SK-N-SH treated with all-trans-retinoic acid at 6 μM for 48 hours (cell line): Measurements from ENCODE around the gene STK33.

Experiments used
- ATAC-seq: fragments of 200-7000 bp; cut with Tn5 transposase; 3 replicates; pipeline ENCODE4 v1.9.1; 2020; ENCODE audit warnings: mild to moderate bottlenecking, moderate library complexity
- ARNTL ChIP-seq: fragments of 450-650 bp; formaldehyde crosslinking; IDR thresholded peaks from 2 replicates; pipeline ENCODE4 v1.5.0; 2020; ENCODE audit warnings: low read depth, mild to moderate bottlenecking, moderate library complexity, borderline replicate concordance
- CREB5 ChIP-seq: fragments of 250-450 bp; sonication (Bioruptor Pico); IDR thresholded peaks from 2 replicates; pipeline ENCODE4 v1.5.1; 2020; ENCODE audit warnings: low read depth, mild to moderate bottlenecking, moderate library complexity
- CSDC2 ChIP-seq: fragments of 250-450 bp; sonication (Bioruptor Pico); IDR thresholded peaks from 2 replicates; pipeline ENCODE4 v1.5.0; 2020; ENCODE audit warnings: mild to moderate bottlenecking, moderate library complexity
- CSRNP3 ChIP-seq: fragments of 250-450 bp; sonication (Bioruptor Pico); IDR thresholded peaks from 2 replicates; pipeline ENCODE4 v1.5.1; 2021; ENCODE audit warnings: mild to moderate bottlenecking, moderate library complexity
- GLIS3 ChIP-seq: fragments of 250-450 bp; sonication (Bioruptor Pico); IDR thresholded peaks from 2 replicates; pipeline ENCODE4 v1.5.0; 2020; ENCODE audit warnings: mild to moderate bottlenecking, moderate library complexity
- ISL1 ChIP-seq: fragments of 250-450 bp; sonication (Bioruptor Pico); IDR thresholded peaks from 2 replicates; pipeline ENCODE4 v2.1.2; 2022; ENCODE audit warnings: mild to moderate bottlenecking, moderate library complexity
- OSR1 ChIP-seq: fragments of 250-450 bp; sonication (Bioruptor Pico); IDR thresholded peaks from 2 replicates; pipeline ENCODE4 v1.8.0; 2022; ENCODE audit warnings: moderate library complexity, mild to moderate bottlenecking, inconsistent platforms
- PATZ1 ChIP-seq: fragments of 250-450 bp; sonication (Bioruptor Pico); IDR thresholded peaks from 2 replicates; pipeline ENCODE4 v1.8.0; 2020; ENCODE audit warnings: mild to moderate bottlenecking, moderate library complexity, borderline replicate concordance
- POU6F1 ChIP-seq: fragments of 250-450 bp; sonication (Bioruptor Pico); IDR thresholded peaks from 2 replicates; pipeline ENCODE4 v1.8.0; 2021; ENCODE audit warnings: low read depth, mild to moderate bottlenecking, moderate library complexity, borderline replicate concordance
- PPARA ChIP-seq: fragments of 250-450 bp; sonication (Bioruptor Pico); IDR thresholded peaks from 2 replicates; pipeline ENCODE4 v1.5.0; 2020; ENCODE audit warnings: mild to moderate bottlenecking, borderline replicate concordance
- RARB ChIP-seq: fragments of 250-450 bp; sonication (Bioruptor Pico); IDR thresholded peaks from 2 replicates; pipeline ENCODE4 v1.8.0; 2021; ENCODE audit warnings: mild to moderate bottlenecking, moderate library complexity
- SNAI2 ChIP-seq: fragments of 250-450 bp; sonication (Bioruptor Pico); IDR thresholded peaks from 2 replicates; pipeline ENCODE4 v1.5.0; 2020; ENCODE audit warnings: mild to moderate bottlenecking, moderate library complexity
- TCF4 ChIP-seq: fragments of 250-450 bp; sonication (Bioruptor Pico); IDR thresholded peaks from 2 replicates; pipeline ENCODE4 v1.8.0; 2021; ENCODE audit warnings: mild to moderate bottlenecking, moderate library complexity, borderline replicate concordance
- TOX ChIP-seq: fragments of 250-450 bp; sonication (Bioruptor Pico); IDR thresholded peaks from 2 replicates; pipeline ENCODE4 v1.8.0; 2021; ENCODE audit warnings: mild to moderate bottlenecking, moderate library complexity, borderline replicate concordance
- ZC3H10 ChIP-seq: fragments of 250-450 bp; sonication (Bioruptor Pico); IDR thresholded peaks from 2 replicates; pipeline ENCODE4 v1.5.1; 2021; ENCODE audit warnings: mild to moderate bottlenecking, moderate library complexity
- ZFP3 ChIP-seq: fragments of 250-450 bp; sonication (Bioruptor Pico); IDR thresholded peaks from 2 replicates; pipeline ENCODE4 v1.5.0; 2020; ENCODE audit warnings: mild to moderate bottlenecking, moderate library complexity
- ZNF565 ChIP-seq: fragments of 450-650 bp; formaldehyde crosslinking; conservative IDR thresholded peaks from 2 replicates; pipeline ENCODE4 v1.5.0; 2020; ENCODE audit warnings: low read depth, mild to moderate bottlenecking, moderate library complexity
- ZNF8 ChIP-seq: fragments of 450-650 bp; formaldehyde crosslinking; IDR thresholded peaks from 2 replicates; pipeline ENCODE4 v1.5.0; 2020; ENCODE audit warnings: mild to moderate bottlenecking, moderate library complexity

Gene STK33

GRCh38 chr11:8429483-8429882 lies 164.5 kb downstream of the STK33 start:
- no peak for TF ChIP-seq RARB
- no peak for TF ChIP-seq GLIS3 (CRISPR knock-in tag)
- no peak for ATAC-seq

GRCh38 chr11:8426076-8426475 lies 168.0 kb downstream of the STK33 start:
- ATAC-seq: no peak
- TF ChIP-seq PATZ1 (CRISPR knock-in tag) (no peak), TOX (CRISPR knock-in tag) (no peak), ISL1 (CRISPR knock-in tag) (no peak), OSR1 (no peak), CSRNP3 (CRISPR knock-in tag) (no peak), ZNF565 (CRISPR knock-in tag) (no peak), ZNF8 (no peak), RARB (no peak)

GRCh38 chr11:8415195-8415594 lies 178.8 kb downstream of the STK33 start:
- no peak for ATAC-seq
- TF ChIP-seq ZNF8: no peak
- no peak for TF ChIP-seq CSDC2
- TF ChIP-seq PPARA (CRISPR knock-in tag): no peak
- TF ChIP-seq POU6F1: no peak
- no peak for TF ChIP-seq ZFP3 (CRISPR knock-in tag)

- no peak for ATAC-seq
- no peak for TF ChIP-seq PPARA (CRISPR knock-in tag)
- TF ChIP-seq ZC3H10 (CRISPR knock-in tag): no peak
- TF ChIP-seq GLIS3 (CRISPR knock-in tag): no peak
- TF ChIP-seq SNAI2 (CRISPR knock-in tag): no peak
- no peak for TF ChIP-seq CSRNP3 (CRISPR knock-in tag)
- no peak for TF ChIP-seq ARNTL (CRISPR knock-in tag)
- no peak for TF ChIP-seq PATZ1 (CRISPR knock-in tag)
- TF ChIP-seq TCF4 (CRISPR knock-in tag): no peak
- TF ChIP-seq CREB5 (CRISPR knock-in tag): no peak
- TF ChIP-seq ISL1 (CRISPR knock-in tag): no peak
These were observed 185.7 kb downstream of the STK33 start for GRCh38 chr11:8408151-8408941.
